SK-N-SH (cell line): Measurements from ENCODE around the gene SHD. TPM values are rescaled to one million over a fixed set of nuclear protein-coding genes. Genes with fewer than 3 reads are reported as not detected.
A peak's percentile ranks its signal among the peaks of the same experiment; 100 is the strongest.
"Not testable (repeated sequence)": the region's sequence is repeated elsewhere in the genome, so short reads cannot be mapped to it uniquely, and the experiment has no call there.

Source experiments
- CTCF ChIA-PET: fragments of 300-600, 350-600 bp; formaldehyde crosslinking; extraction: SDS; loops from one replicate; lab custom pipeline; 2021; lab: Yijun Ruan, JAX
- POLR2A ChIA-PET: fragments of 350-600 bp; sonication (Branson Sonifier 250); formaldehyde crosslinking; extraction: SDS; loops from one replicate; lab custom pipeline; 2020; ENCODE audit warnings: antibody characterized with exemption, inconsistent platforms; lab: Yijun Ruan, JAX
- DNase-seq: peaks from one replicate; pipeline ENCODE4 v3.0.0; 2012
- H2AFZ ChIP-seq: fragments of 200-600 bp; sonication (generic); 2 replicates; pipeline ENCODE4 v1.8.1; 2016; ENCODE audit warnings: antibody characterized with exemption, mild to moderate bottlenecking, low read depth
- H3F3A ChIP-seq: fragments of 200-600 bp; sonication (generic); replicated peaks from 2 replicates; pipeline ENCODE3; 2016; ENCODE audit warnings: antibody characterized with exemption, mild to moderate bottlenecking; ENCODE audit not compliant: insufficient read depth
- H3K27ac ChIP-seq, 2 experiments: fragments of 200-500 bp in 1 of 2; fragments of 200-600 bp in 1 of 2; sonication (Bioruptor generic) in 1 of 2; sonication (generic), shearing (Covaris generic) in 1 of 2; 2 replicates each; pipeline versions ENCODE4 v1.5.1 to v1.6.1; 2014 to 2016; ENCODE audit warnings: low read depth in 2 of 2, inconsistent platforms in 1 of 2, low read length in 1 of 2, mild to moderate bottlenecking in 1 of 2, mixed read lengths in 1 of 2
- H3K27me3 ChIP-seq: fragments of 200-600 bp; sonication (generic), shearing (Covaris generic); 2 replicates; pipeline ENCODE4 v1.6.1; 2016; ENCODE audit warnings: mixed run types; ENCODE audit not compliant: insufficient read depth
- H3K36me3 ChIP-seq, 2 experiments: fragments of 200-500 bp in 1 of 2; fragments of 200-600 bp in 1 of 2; sonication (Bioruptor generic) in 1 of 2; sonication (generic) in 1 of 2; replicated peaks in 1 of 2; 2 replicates each; pipeline versions ENCODE3 to v1.5.1; 2014 to 2016; ENCODE audit warnings: low read length in 1 of 2, mild to moderate bottlenecking in 1 of 2; ENCODE audit not compliant: insufficient read depth in 2 of 2, control insufficient read depth in 1 of 2
- H3K4me1 ChIP-seq, 2 experiments: fragments of 200-500 bp in 1 of 2; fragments of 200-600 bp in 1 of 2; sonication (Bioruptor generic) in 1 of 2; sonication (generic), shearing (Covaris generic) in 1 of 2; 2 replicates each; pipeline versions ENCODE4 v1.5.1 to v1.6.1; 2014 to 2016; ENCODE audit warnings: low read depth in 1 of 2, low read length in 1 of 2, mixed run types in 1 of 2; ENCODE audit not compliant: insufficient read depth in 2 of 2, control insufficient read depth in 1 of 2
- H3K4me2 ChIP-seq: fragments of 200-600 bp; sonication (generic), shearing (Covaris generic); 2 replicates; pipeline ENCODE4 v1.6.1; 2017; ENCODE audit warnings: mixed run types
- H3K4me3 ChIP-seq, 2 experiments: fragments of 200-500 bp in 1 of 2; fragments of 200-600 bp in 1 of 2; sonication (Bioruptor generic) in 1 of 2; sonication (generic), shearing (Covaris generic) in 1 of 2; 2 replicates each; pipeline versions ENCODE4 v1.5.1 to v1.8.1; 2014 to 2016; ENCODE audit warnings: low read depth in 2 of 2, inconsistent platforms in 1 of 2, low read length in 1 of 2, mild to moderate bottlenecking in 1 of 2, mixed read lengths in 1 of 2, moderate library complexity in 1 of 2
- H3K79me2 ChIP-seq: fragments of 200-600 bp; sonication (generic); 2 replicates; pipeline ENCODE4 v1.8.1; 2017; ENCODE audit warnings: mild to moderate bottlenecking; ENCODE audit not compliant: insufficient read depth
- H3K9ac ChIP-seq: fragments of 200-600 bp; sonication (generic); 2 replicates; pipeline ENCODE4 v1.6.1; 2017; ENCODE audit warnings: mixed run types
- H3K9me2 ChIP-seq: fragments of 200-600 bp; sonication (generic); 2 replicates; pipeline ENCODE4 v1.6.1; 2017; ENCODE audit warnings: mixed run types
- H3K9me3 ChIP-seq: fragments of 200-600 bp; sonication (generic); 2 replicates; pipeline ENCODE4 v1.6.1; 2017; ENCODE audit warnings: mixed run types, mild to moderate bottlenecking, moderate library complexity
- H4K20me1 ChIP-seq: fragments of 200-600 bp; sonication (generic); 2 replicates; pipeline ENCODE4 v1.6.1; 2017; ENCODE audit warnings: mild to moderate bottlenecking, mixed run types; ENCODE audit not compliant: insufficient read depth
- CHD2 ChIP-seq: fragments of 150-350 bp; IDR thresholded peaks from 2 replicates; pipeline ENCODE4 v1.6.1; 2018; ENCODE audit warnings: low read length; ENCODE audit not compliant: partially characterized antibody
- GATA2 ChIP-seq: sonication (generic); formaldehyde crosslinking; IDR thresholded peaks from 2 replicates; pipeline ENCODE4 v1.5.0; 2020; ENCODE audit warnings: mild to moderate bottlenecking, missing genetic modification reagents
- JUND ChIP-seq: IDR thresholded peaks from 2 replicates; pipeline ENCODE4 v1.4.0; 2012
- RAD21 ChIP-seq: IDR thresholded peaks from 2 replicates; pipeline ENCODE4 v1.6.1; 2012; ENCODE audit warnings: mild to moderate bottlenecking, low read length
- RFX5 ChIP-seq: IDR thresholded peaks from 2 replicates; pipeline ENCODE4 v1.6.1; 2012; ENCODE audit warnings: mild to moderate bottlenecking, improper control_type of control experiment, low read length
- TAF1 ChIP-seq: IDR thresholded peaks from 2 replicates; pipeline ENCODE4 v1.6.1; 2012; ENCODE audit warnings: low read depth, mild to moderate bottlenecking, low read length, moderate library complexity, borderline replicate concordance
- WGBS: methylation state at CpG from one replicate; pipeline ENCODE4 v1.1.6; 2017; ENCODE audit warnings: low lambda C conversion rate; 5-methylcytosine and 5-hydroxymethylcytosine counted together
- polyA plus RNA-seq, 3 experiments: library from polyadenylated mRNA; depleted of rRNA; stranded (reverse); fragments of >200 nt; gene quantifications; 2 replicates each; pipeline ENCODE4 v1.2.3, GENCODE V29; 2012
- TF ChIP-seq, protein P1 (sequence below): IDR thresholded peaks from 2 replicates; pipeline ENCODE4; 2012
- TF ChIP-seq, protein P2 (sequence below): IDR thresholded peaks from 2 replicates; pipeline ENCODE4 v1.4.0; 2012; ENCODE audit warnings: low read depth
- TF ChIP-seq, protein P3 (sequence below): IDR thresholded peaks from 2 replicates; pipeline ENCODE4 v1.4.0; 2012; ENCODE audit warnings: low read depth, borderline replicate concordance
- TF ChIP-seq, protein P4 (sequence below): IDR thresholded peaks from 2 replicates; pipeline ENCODE4 v1.6.1; 2012; ENCODE audit warnings: mild to moderate bottlenecking, low read depth, low read length, moderate library complexity

SHD gene
- polyA plus RNA-seq, 1 of the 3 experiments (the other 2 are of a cell fraction): 3.1 TPM

DNA sequence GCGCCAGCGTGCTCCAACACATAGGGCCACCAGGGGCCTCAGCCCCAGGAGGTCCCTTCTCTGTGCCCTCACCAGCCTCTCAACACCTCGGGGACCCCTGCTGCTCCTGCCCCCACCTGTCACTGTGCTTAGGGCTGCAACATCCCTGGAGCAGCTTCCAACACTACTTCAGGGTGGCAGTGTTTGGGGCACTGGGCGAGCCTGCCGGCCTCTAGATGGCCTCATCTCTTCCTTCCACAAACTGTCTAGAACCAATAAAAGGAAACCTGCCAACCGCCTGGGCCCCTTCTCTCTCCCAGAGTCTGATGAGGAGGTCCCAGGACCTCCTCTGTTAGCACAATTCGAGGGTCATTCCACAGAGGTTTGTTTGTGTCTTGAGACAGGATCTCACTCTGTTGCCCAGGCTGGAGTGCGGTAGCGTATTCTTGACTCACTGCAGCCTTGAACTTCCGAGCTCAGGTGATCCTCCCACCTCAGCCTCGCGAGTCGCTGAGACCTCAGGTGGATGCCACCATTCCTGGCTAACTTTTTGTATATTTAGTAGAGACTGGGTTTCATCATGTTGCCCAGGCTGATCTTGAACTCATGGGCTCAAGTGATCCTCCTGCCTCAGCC is 10.1 kb upstream of the SHD start:
- H3K27me3 ChIP-seq: no peaks in the 10 kb centered on the region
- DNase-seq: no peak
- H2AFZ ChIP-seq: no peak overlapping the region
- TF ChIP-seq RAD21 (peak; percentile 30), CHD2 (no peak), TAF1 (no peak), RFX5 (no peak)
- no peak overlapping the region for H3K4me2 ChIP-seq
- H3K9ac ChIP-seq: no peak overlapping the region
- peaks cover 4% of the 10 kb centered on the region for H3F3A ChIP-seq
- peaks cover 0 to 7% of the 10 kb centered on the region in 2 experiments; a peak in 1 of 4 replicates for H3K4me1 ChIP-seq
- ChIA-PET POLR2A (interaction anchor here (1.7 to 3.0 kb wide), 2 partner anchors 9 to 74 kb away, joined by 7 to 20 read pairs; partner anchors contain the start of gene MPND), CTCF (interaction anchor here (0.6 to 4.5 kb wide), 15 partner anchors 10 to 132 kb away, joined by 3 to 130 read pairs (median 11); partner anchors contain the start of genes FSD1, MPND, SH3GL1 and SHD)
- H3K36me3 ChIP-seq: peaks cover 0 to 4% of the 10 kb centered on the region in 2 experiments
- H3K4me3 ChIP-seq: no peak overlapping the region
- H3K9me2 ChIP-seq: no peaks in the 10 kb centered on the region
- no peaks in the 10 kb centered on the region for H3K9me3 ChIP-seq
- WGBS: 93% methylated on average over 10 of the region's 13 CpGs
- H4K20me1 ChIP-seq: 0 out of 2 replicates have a peak, but pooled peaks cover 4% of the 10 kb centered on the region
- H3K79me2 ChIP-seq: no peaks in the 10 kb centered on the region
- no peak overlapping the region for H3K27ac ChIP-seq

DNA sequence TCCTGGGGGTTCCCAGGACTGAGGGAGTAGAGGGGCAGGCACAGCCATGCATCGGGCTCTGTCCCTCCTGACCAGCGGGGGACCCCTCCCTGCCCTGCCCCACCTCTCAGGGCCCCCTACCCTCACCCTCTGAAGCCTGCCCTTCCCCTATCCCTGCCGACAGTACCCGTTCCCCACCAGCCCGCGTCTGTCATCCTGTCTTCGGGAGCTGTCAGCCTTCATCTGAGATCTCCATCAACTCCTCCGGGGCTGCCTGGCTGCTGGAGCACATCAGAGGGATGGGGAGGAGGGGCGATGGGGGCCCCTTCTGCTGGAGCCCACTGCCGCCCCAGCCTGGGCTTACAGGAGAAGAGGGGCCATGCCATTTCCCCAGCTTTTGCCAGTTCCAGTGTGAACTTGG is 6.2 kb upstream of the SHD start:
- peak; percentile 58 for DNase-seq
- Histone ChIP-seq H3K36me3 (peaks cover 0 to 4% of the 10 kb centered on the region in 2 experiments), H4K20me1 (no peaks in the 10 kb centered on the region), H3K9me3 (no peaks in the 10 kb centered on the region), H3K27ac (no peak overlapping the region), H2AFZ (no peak overlapping the region), H3K4me1 (peaks cover 0 to 15% of the 10 kb centered on the region in 2 experiments; a peak in 1 of 4 replicates), H3F3A (no peaks in the 10 kb centered on the region), H3K4me2 (no peak overlapping the region), H3K4me3 (no peak overlapping the region), H3K9ac (no peak overlapping the region), H3K27me3 (no peaks in the 10 kb centered on the region), H3K9me2 (no peaks in the 10 kb centered on the region), H3K79me2 (no peaks in the 10 kb centered on the region)
- TF ChIP-seq RAD21 (no peak), JUND (no peak), GATA2 (CRISPR knock-in tag) (peak; percentile 39; the same call in 1 of the 2 replicates)
- TF ChIP-seq, protein P1, sequence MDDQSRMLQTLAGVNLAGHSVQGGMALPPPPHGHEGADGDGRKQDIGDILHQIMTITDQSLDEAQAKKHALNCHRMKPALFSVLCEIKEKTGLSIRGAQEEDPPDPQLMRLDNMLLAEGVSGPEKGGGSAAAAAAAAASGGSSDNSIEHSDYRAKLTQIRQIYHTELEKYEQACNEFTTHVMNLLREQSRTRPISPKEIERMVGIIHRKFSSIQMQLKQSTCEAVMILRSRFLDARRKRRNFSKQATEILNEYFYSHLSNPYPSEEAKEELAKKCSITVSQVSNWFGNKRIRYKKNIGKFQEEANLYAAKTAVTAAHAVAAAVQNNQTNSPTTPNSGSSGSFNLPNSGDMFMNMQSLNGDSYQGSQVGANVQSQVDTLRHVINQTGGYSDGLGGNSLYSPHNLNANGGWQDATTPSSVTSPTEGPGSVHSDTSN: no peak
- TF ChIP-seq, protein P2, sequence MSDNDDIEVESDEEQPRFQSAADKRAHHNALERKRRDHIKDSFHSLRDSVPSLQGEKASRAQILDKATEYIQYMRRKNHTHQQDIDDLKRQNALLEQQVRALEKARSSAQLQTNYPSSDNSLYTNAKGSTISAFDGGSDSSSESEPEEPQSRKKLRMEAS: no peak
- TF ChIP-seq, protein P3, sequence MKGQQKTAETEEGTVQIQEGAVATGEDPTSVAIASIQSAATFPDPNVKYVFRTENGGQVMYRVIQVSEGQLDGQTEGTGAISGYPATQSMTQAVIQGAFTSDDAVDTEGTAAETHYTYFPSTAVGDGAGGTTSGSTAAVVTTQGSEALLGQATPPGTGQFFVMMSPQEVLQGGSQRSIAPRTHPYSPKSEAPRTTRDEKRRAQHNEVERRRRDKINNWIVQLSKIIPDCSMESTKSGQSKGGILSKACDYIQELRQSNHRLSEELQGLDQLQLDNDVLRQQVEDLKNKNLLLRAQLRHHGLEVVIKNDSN: no peak
- TF ChIP-seq, protein P4, sequence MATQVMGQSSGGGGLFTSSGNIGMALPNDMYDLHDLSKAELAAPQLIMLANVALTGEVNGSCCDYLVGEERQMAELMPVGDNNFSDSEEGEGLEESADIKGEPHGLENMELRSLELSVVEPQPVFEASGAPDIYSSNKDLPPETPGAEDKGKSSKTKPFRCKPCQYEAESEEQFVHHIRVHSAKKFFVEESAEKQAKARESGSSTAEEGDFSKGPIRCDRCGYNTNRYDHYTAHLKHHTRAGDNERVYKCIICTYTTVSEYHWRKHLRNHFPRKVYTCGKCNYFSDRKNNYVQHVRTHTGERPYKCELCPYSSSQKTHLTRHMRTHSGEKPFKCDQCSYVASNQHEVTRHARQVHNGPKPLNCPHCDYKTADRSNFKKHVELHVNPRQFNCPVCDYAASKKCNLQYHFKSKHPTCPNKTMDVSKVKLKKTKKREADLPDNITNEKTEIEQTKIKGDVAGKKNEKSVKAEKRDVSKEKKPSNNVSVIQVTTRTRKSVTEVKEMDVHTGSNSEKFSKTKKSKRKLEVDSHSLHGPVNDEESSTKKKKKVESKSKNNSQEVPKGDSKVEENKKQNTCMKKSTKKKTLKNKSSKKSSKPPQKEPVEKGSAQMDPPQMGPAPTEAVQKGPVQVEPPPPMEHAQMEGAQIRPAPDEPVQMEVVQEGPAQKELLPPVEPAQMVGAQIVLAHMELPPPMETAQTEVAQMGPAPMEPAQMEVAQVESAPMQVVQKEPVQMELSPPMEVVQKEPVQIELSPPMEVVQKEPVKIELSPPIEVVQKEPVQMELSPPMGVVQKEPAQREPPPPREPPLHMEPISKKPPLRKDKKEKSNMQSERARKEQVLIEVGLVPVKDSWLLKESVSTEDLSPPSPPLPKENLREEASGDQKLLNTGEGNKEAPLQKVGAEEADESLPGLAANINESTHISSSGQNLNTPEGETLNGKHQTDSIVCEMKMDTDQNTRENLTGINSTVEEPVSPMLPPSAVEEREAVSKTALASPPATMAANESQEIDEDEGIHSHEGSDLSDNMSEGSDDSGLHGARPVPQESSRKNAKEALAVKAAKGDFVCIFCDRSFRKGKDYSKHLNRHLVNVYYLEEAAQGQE: no peak
- WGBS: 52% methylated on average over 9 of the region's 10 CpGs
- ChIA-PET CTCF (interaction anchor here (0.5 to 5.6 kb wide), 4 partner anchors 20 to 252 kb away, joined by 3 to 36 read pairs (median 4); no protein-coding TSS in a partner anchor), POLR2A (interaction anchor here (1.2 kb wide), 1 partner anchor 70 kb away, joined by 4 read pairs; no protein-coding TSS in a partner anchor)

DNA sequence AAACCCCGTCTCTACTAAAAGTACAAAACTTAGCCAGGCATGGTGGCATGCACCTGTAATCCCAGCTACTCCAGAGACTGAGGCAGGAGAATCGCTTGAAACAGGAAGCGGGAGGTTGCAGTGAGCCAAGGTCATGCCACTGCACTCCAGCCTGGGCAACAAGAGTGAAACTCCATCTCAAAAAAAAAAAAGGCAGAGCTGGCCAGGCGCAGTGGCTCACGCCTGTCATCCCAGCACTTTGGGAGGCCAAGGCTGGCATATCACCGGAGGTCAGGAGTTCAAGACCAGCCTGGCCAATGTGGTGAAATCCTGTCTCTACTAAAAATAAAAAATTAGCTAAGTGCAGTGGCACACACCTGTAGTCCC is 4.8 kb upstream of the SHD start:
- H3F3A ChIP-seq, H3K9ac ChIP-seq, H4K20me1 ChIP-seq, H2AFZ ChIP-seq, POLR2A ChIA-PET, DNase-seq, H3K79me2 ChIP-seq, H3K36me3 ChIP-seq, H3K27ac ChIP-seq, H3K4me2 ChIP-seq, H3K9me2 ChIP-seq, H3K4me3 ChIP-seq, H3K27me3 ChIP-seq, H3K9me3 ChIP-seq: not testable (repeated sequence)
- WGBS: 93% methylated on average over 6 of the region's 6 CpGs
- CTCF ChIA-PET: interaction anchor here (0.9 to 5.6 kb wide), 2 partner anchors 19 to 79 kb away, joined by 3 to 36 read pairs; no protein-coding TSS in a partner anchor
- H3K4me1 ChIP-seq: peaks cover 0 to 19% of the 10 kb centered on the region in 2 experiments; a peak in 1 of 4 replicates
